Testis (tissue), 2 donors: ENCODE results near the gene TMEM62.

Experiments
- POLR2A ChIP-seq: fragments of 450-650 bp; IDR thresholded peaks from one replicate; pipeline ENCODE4 v1.6.1; 2017; ENCODE audit warnings: antibody characterized with exemption, mild to moderate bottlenecking, moderate library complexity
- TF ChIP-seq, protein P1 (sequence below), 3 experiments: fragments of 450-650 bp in 2 of 3; fragments of 200-600 bp in 1 of 3; sonication (generic) in 1 of 3; IDR thresholded peaks; one replicate each; pipeline ENCODE4 v1.5.1; 2016 to 2019; ENCODE audit warnings: antibody characterized with exemption in 3 of 3, mild to moderate bottlenecking in 2 of 3, moderate library complexity in 1 of 3

DNA sequence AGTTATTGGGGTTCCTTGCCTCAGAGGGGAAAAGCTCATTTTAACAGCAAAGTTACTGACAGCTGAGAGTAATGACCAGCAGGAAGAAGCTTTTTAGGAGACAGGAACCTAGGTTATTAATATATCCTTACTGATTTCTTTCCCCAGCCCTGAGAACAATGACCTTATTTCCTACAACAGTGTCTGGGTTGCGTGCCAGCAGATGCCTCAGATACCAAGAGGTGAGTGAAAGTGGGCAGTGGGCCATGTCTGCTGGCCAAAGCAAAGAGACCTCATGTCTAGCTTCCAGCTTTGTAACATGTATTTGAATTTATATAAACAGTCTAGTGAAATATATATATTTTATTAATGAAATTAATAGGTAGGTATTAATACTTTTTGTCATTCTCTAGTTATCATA, 56.8 kb downstream of the TMEM62 start:
- TF ChIP-seq POLR2A, result no peak
- TF ChIP-seq, protein P1, sequence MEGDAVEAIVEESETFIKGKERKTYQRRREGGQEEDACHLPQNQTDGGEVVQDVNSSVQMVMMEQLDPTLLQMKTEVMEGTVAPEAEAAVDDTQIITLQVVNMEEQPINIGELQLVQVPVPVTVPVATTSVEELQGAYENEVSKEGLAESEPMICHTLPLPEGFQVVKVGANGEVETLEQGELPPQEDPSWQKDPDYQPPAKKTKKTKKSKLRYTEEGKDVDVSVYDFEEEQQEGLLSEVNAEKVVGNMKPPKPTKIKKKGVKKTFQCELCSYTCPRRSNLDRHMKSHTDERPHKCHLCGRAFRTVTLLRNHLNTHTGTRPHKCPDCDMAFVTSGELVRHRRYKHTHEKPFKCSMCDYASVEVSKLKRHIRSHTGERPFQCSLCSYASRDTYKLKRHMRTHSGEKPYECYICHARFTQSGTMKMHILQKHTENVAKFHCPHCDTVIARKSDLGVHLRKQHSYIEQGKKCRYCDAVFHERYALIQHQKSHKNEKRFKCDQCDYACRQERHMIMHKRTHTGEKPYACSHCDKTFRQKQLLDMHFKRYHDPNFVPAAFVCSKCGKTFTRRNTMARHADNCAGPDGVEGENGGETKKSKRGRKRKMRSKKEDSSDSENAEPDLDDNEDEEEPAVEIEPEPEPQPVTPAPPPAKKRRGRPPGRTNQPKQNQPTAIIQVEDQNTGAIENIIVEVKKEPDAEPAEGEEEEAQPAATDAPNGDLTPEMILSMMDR (IDR thresholded peaks at IDR 0.05), result no peak
